Neural crest cell (in vitro differentiated cells): ENCODE results near the gene NFATC1. TPM values are rescaled to one million over a fixed set of nuclear protein-coding genes. Genes with fewer than 3 reads are reported as not detected.

ENCODE experiments used
- DNase-seq: peaks from one replicate; pipeline ENCODE4 v3.0.0; 2021; ENCODE audit warnings: low read depth, mixed read lengths, low spot score
- H3K27ac Mint-ChIP-seq: one replicate; pipeline ENCODE4 v1.8.0; 2021; ENCODE audit warnings: mild to moderate bottlenecking, mixed read lengths; ENCODE audit not compliant: unreplicated experiment
- H3K27me3 Mint-ChIP-seq: 2 replicates; pipeline ENCODE4 v1.8.0; 2021; ENCODE audit warnings: low read depth, mild to moderate bottlenecking, mixed read lengths
- H3K36me3 Mint-ChIP-seq: 2 replicates; pipeline ENCODE4 v1.8.0; 2021; ENCODE audit warnings: low read depth, mild to moderate bottlenecking, mixed read lengths
- H3K4me1 Mint-ChIP-seq: 2 replicates; pipeline ENCODE4 v1.8.0; 2021; ENCODE audit warnings: mixed read lengths
- H3K4me3 Mint-ChIP-seq: one replicate; pipeline ENCODE4 v1.8.0; 2021; ENCODE audit warnings: mild to moderate bottlenecking, mixed read lengths
- H3K9me3 Mint-ChIP-seq: 2 replicates; pipeline ENCODE4 v1.8.0; 2021; ENCODE audit warnings: mixed read lengths
- total RNA-seq: library from RNA; stranded (reverse); gene quantifications from 2 replicates; pipeline ENCODE4 v1.2.1, GENCODE V29; 2021
- TF ChIP-seq, protein P1 (sequence below): fragments of 200-600 bp; sonication (generic); conservative IDR thresholded peaks from 2 replicates; pipeline ENCODE4 v1.5.0; 2021; ENCODE audit warnings: antibody characterized with exemption, mild to moderate bottlenecking

The NFATC1 gene
- total RNA-seq, 1 donor from 2014 or later: 2.4 TPM

DNA sequence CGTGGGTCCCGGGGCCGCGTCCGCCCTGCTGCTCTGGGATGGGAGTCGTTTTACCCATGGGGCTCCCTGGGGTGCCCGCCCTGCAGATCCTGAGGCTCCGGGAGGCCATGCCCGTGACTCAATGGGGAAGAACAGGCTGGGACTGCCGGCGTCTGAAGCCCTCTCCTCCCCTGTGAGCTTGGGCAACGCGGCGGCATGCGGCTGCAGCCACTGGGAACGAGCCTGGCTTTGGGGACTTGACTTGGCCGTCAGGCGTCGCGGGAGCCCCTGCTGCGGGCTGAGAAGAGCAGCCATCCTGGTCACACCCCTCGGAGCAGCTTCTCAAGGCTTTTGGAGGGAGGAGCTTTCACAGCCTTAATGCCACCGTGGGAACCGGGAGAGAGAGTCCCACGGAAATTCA, 157.0 kb downstream of the NFATC1 start:
- TF ChIP-seq, protein P1, sequence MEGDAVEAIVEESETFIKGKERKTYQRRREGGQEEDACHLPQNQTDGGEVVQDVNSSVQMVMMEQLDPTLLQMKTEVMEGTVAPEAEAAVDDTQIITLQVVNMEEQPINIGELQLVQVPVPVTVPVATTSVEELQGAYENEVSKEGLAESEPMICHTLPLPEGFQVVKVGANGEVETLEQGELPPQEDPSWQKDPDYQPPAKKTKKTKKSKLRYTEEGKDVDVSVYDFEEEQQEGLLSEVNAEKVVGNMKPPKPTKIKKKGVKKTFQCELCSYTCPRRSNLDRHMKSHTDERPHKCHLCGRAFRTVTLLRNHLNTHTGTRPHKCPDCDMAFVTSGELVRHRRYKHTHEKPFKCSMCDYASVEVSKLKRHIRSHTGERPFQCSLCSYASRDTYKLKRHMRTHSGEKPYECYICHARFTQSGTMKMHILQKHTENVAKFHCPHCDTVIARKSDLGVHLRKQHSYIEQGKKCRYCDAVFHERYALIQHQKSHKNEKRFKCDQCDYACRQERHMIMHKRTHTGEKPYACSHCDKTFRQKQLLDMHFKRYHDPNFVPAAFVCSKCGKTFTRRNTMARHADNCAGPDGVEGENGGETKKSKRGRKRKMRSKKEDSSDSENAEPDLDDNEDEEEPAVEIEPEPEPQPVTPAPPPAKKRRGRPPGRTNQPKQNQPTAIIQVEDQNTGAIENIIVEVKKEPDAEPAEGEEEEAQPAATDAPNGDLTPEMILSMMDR: no peak
- Mint-ChIP-seq H3K4me3 (no peak overlapping the region), H3K27ac (no peak overlapping the region), H3K9me3 (no peaks in the 10 kb centered on the region), H3K4me1 (no peaks in the 10 kb centered on the region), H3K27me3 (no peaks in the 10 kb centered on the region), H3K36me3 (no peaks in the 10 kb centered on the region)
- no peak for DNase-seq

DNA sequence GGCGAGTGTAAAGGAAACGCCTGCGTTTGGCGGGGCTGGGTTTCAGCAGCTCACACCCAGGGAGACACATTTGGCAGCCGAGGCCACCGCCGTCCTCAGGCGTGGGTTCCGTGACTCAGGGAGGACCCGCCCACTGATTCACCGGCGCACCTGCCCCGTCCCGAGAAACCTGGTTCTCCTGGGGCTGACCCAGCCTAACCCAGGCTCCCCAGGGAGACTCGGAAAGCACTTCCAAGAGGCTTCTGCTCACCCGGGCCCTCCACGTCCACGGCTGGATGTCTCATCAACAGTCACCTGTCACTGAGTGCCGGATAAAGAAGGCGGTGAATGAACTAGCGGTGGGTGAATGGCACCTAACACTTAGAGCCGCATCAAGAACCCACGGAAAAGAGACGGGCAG, 157.4 kb downstream of the NFATC1 start:
- Mint-ChIP-seq H3K27ac (no peak overlapping the region), H3K4me1 (no peaks in the 10 kb centered on the region), H3K4me3 (no peak overlapping the region)

DNA sequence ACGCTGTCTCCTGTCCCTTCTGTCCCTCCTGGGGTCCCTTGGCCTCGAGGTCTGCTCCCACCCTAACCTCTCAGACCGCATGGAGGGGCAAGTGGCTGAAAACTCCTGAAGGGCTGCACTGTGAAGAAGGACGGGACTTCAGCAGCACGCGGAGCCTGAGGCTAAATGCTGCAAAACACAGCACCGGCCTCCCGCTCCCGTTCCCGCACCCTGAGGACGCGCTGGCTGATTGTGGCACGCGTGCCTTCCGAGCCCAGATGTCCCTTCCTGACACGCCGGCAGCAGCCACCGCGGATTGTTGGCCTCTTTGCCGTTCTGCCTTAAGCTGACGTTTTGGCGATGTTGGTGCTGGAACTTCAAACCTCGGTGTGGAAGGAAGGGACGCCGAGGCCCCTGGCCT, 158.0 kb downstream of the NFATC1 start:
- Mint-ChIP-seq H3K27me3 (no peaks in the 10 kb centered on the region), H3K27ac (no peak overlapping the region), H3K9me3 (no peaks in the 10 kb centered on the region), H3K4me3 (no peak overlapping the region), H3K4me1 (no peaks in the 10 kb centered on the region), H3K36me3 (no peaks in the 10 kb centered on the region)
- no peak for DNase-seq
- TF ChIP-seq, protein P1: no peak

More for the DNA sequence above, 157.4 kb downstream of the NFATC1 start:
- no peaks in the 10 kb centered on the region for H3K36me3 Mint-ChIP-seq
- no peak for DNase-seq
- TF ChIP-seq, protein P1: no peak
- no peaks in the 10 kb centered on the region for H3K9me3 Mint-ChIP-seq
- H3K27me3 Mint-ChIP-seq: no peaks in the 10 kb centered on the region

DNA sequence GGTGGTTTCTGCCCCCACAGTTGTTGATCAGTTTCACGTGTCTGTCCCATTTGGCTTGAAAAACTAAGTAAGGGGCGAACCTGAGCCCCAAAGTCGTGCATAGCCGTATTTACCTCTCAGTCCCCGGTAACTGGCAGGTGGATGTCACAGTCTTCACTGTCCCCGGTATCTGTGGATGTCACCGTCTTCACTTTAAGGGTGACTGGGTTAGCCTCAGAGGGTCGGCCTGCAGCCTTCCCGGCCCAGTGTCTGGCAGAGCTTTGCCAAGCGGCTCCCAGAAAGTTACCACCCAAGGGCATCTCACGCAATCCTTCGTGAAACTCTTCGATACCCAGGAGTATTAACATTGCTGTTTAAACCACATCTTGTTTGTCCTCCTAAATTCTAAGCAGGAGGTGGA, 158.6 kb downstream of the NFATC1 start:
- Mint-ChIP-seq H3K4me1 (no peaks in the 10 kb centered on the region), H3K36me3 (no peaks in the 10 kb centered on the region), H3K9me3 (no peaks in the 10 kb centered on the region), H3K27me3 (no peaks in the 10 kb centered on the region), H3K27ac (no peak overlapping the region), H3K4me3 (no peak overlapping the region)
- DNase-seq: no peak
- TF ChIP-seq, protein P1: no peak

DNA sequence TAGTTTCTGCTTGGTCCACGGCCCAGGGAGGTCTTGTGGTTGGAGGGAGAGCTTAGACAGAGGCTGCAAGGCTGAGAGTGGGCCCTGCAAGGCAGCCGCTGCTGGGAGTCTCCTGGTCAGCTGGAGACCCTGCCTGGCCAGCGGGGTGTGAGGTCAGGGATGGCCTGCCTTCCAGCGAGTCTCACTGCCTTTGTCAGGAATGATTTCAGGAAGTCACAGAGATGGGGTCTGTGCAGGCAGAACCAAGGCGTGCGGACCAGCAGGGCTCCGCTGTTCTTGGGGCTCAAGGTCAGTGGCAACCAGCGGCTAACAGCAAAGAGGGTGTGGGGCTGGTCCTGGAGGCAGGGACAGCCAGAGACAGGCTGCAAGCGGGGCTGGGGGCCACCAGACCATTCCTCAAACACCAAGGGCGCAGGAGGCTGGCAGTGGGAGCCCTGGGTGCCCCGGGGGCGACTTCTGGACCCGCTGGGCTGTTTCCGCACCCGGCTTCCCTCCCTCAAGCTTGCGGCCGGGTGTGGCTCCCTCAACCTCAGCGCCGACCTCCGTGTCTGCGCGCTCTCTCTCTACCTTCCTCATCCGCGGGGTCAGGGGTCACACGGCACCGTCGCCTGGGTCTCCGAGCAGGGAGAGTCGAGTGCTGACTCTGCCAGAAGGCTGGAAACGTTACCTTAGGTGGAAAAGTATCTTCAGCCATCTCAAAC, 159.4 kb downstream of the NFATC1 start:
- H3K27ac Mint-ChIP-seq: no peak overlapping the region
- H3K9me3 Mint-ChIP-seq: no peaks in the 10 kb centered on the region
- H3K4me3 Mint-ChIP-seq: no peak overlapping the region
- TF ChIP-seq, protein P1: no peak
- no peaks in the 10 kb centered on the region for H3K27me3 Mint-ChIP-seq
- DNase-seq: no peak
- no peaks in the 10 kb centered on the region for H3K36me3 Mint-ChIP-seq
- no peaks in the 10 kb centered on the region for H3K4me1 Mint-ChIP-seq
